G401.6 (cell line): ENCODE measurements around the gene SLC26A11.
"Not testable (repeated sequence)": the region's sequence is repeated elsewhere in the genome, so short reads cannot be mapped to it uniquely, and the experiment has no call there.

ENCODE experiments used
- FAIRE-seq: peaks from 2 replicates; lab custom pipeline; 2012; peaks lifted over from hg19 to GRCh38; lab: Jason Lieb, UNC

The SLC26A11 gene

GRCh38 chr17:80244871-80245509 is 24.8 kb downstream of the SLC26A11 start:
- FAIRE-seq: no peak

GRCh38 chr17:80245566-80246265 is 25.5 kb downstream of the SLC26A11 start:
- FAIRE-seq: no peak

- FAIRE-seq: no peak
These were observed 26.0 kb downstream of the SLC26A11 start for GRCh38 chr17:80246266-80246681.

- no peak for FAIRE-seq
These were observed 26.5 kb downstream of the SLC26A11 start for GRCh38 chr17:80246726-80247125.

GRCh38 chr17:80247561-80247960 is 27.3 kb downstream of the SLC26A11 start:
- FAIRE-seq: no peak

- no peak for FAIRE-seq
These were observed 28.0 kb downstream of the SLC26A11 start for GRCh38 chr17:80248001-80248893.

GRCh38 chr17:80248894-80249710 is 28.9 kb downstream of the SLC26A11 start:
- no peak for FAIRE-seq

GRCh38 chr17:80251966-80252365 is 31.7 kb downstream of the SLC26A11 start:
- FAIRE-seq: no peak

- no peak for FAIRE-seq
These were observed 32.6 kb downstream of the SLC26A11 start for GRCh38 chr17:80252871-80253270.

- FAIRE-seq: no peak
These were observed 33.6 kb downstream of the SLC26A11 start for GRCh38 chr17:80253631-80254395.

- no peak for FAIRE-seq
These were observed 34.4 kb downstream of the SLC26A11 start for GRCh38 chr17:80254396-80255251.

- FAIRE-seq: no peak
These were observed 35.8 kb downstream of the SLC26A11 start for GRCh38 chr17:80256034-80256350.

- no peak for FAIRE-seq
These were observed 37.5 kb downstream of the SLC26A11 start for GRCh38 chr17:80257716-80258213.

- FAIRE-seq: not testable (repeated sequence)
These were observed 38.1 kb downstream of the SLC26A11 start for GRCh38 chr17:80258296-80258695.

- FAIRE-seq: no peak
These were observed 39.3 kb downstream of the SLC26A11 start for GRCh38 chr17:80259457-80260068.

- no peak for FAIRE-seq
These were observed 39.9 kb downstream of the SLC26A11 start for GRCh38 chr17:80260069-80260535.

- FAIRE-seq: no peak
These were observed 40.5 kb downstream of the SLC26A11 start, which contains the start of gene RNF213 for GRCh38 chr17:80260791-80261158. Gene RNF213 (plus strand): TSS chr17:80260852. CDS start chr17:80263682, 2,830 bp downstream.

- FAIRE-seq: no peak
These were observed 41.1 kb downstream of the SLC26A11 start for GRCh38 chr17:80261159-80261894.

- FAIRE-seq: no peak
These were observed 41.7 kb downstream of the SLC26A11 start for GRCh38 chr17:80261895-80262279.
